GM18505 (cell line): Measurements from ENCODE around the gene TMX2.
"Not testable (repeated sequence)": the region's sequence is repeated elsewhere in the genome, so short reads cannot be mapped to it uniquely, and the experiment has no call there.

ENCODE experiments used
- ATAC-seq: cut with Tn5 transposase; IDR thresholded peaks from one replicate; pipeline ENCODE4 v1.9.1; 2021; ENCODE audit not compliant: unreplicated experiment
- POLR2A ChIP-seq: IDR thresholded peaks from 4 replicates; pipeline ENCODE4 v1.6.1; 2011; ENCODE audit warnings: borderline replicate concordance; ENCODE audit not compliant: insufficient read depth, insufficient read length; ENCODE audit errors: extremely low read depth

Gene TMX2

GRCh38 chr11:57712256-57713150, at the start of gene TMX2:
Gene TMX2, plus strand, starts transcription at chr11:57712593. Its CDS starts 26 bp downstream, at chr11:57712619.
- TF ChIP-seq POLR2A, result peak; percentile 81
- ATAC-seq, result peak; percentile 95

GRCh38 chr11:57662893-57663292, 49.5 kb upstream of the TMX2 start:
- ATAC-seq, result no peak
- TF ChIP-seq POLR2A, result no peak

GRCh38 chr11:57663975-57664374, 48.4 kb upstream of the TMX2 start:
- TF ChIP-seq POLR2A, result no peak
- ATAC-seq, result no peak

- TF ChIP-seq POLR2A, result peak; percentile 68
- ATAC-seq, result peak; percentile 58
Observed at GRCh38 chr11:57667117-57667735, 45.2 kb upstream of the TMX2 start.

- peak; percentile 93 for TF ChIP-seq POLR2A
Observed at GRCh38 chr11:57667736-57668433, 44.5 kb upstream of the TMX2 start, which contains the start of gene ZDHHC5. Gene ZDHHC5, plus strand, starts transcription at chr11:57668114. Its CDS starts 4,977 bp downstream, at chr11:57673091.

GRCh38 chr11:57668434-57668782, 44.0 kb upstream of the TMX2 start:
- ATAC-seq, result peak; percentile 10
- no peak for TF ChIP-seq POLR2A

More at GRCh38 chr11:57667736-57668433, 44.5 kb upstream of the TMX2 start, which contains the start of gene ZDHHC5:
- ATAC-seq, result peak; percentile 88

GRCh38 chr11:57674251-57674650, 38.1 kb upstream of the TMX2 start:
- no peak for TF ChIP-seq POLR2A
- no peak for ATAC-seq

- no peak for TF ChIP-seq POLR2A
- ATAC-seq, result no peak
Observed at GRCh38 chr11:57675176-57675941, 37.0 kb upstream of the TMX2 start.

- no peak for ATAC-seq
- TF ChIP-seq POLR2A, result no peak
Observed at GRCh38 chr11:57679396-57679795, 33.0 kb upstream of the TMX2 start.

- no peak for ATAC-seq
- TF ChIP-seq POLR2A, result no peak
Observed at GRCh38 chr11:57680552-57680874, 31.9 kb upstream of the TMX2 start.

- ATAC-seq, result no peak
- TF ChIP-seq POLR2A, result no peak
Observed at GRCh38 chr11:57681168-57681567, 31.2 kb upstream of the TMX2 start.

GRCh38 chr11:57690474-57690873, 21.9 kb upstream of the TMX2 start:
- not testable (repeated sequence) for ATAC-seq

- ATAC-seq, result no peak
- TF ChIP-seq POLR2A, result no peak
Observed at GRCh38 chr11:57698843-57699365, 13.5 kb upstream of the TMX2 start.
